HUDEP-2 (cell line): ENCODE data around the gene SCGB3A1.
A peak's percentile ranks its signal among the peaks of the same experiment; 100 is the strongest.

Experiments
- DNase-seq, 76 experiments: peaks; one replicate each; lab custom pipeline; 2025; ENCODE audit not compliant: unreplicated experiment in 76 of 76; lab: John Stamatoyannopoulos, UW

SCGB3A1 gene

GRCh38 chr5:180593446-180594206, 2.3 kb upstream of the SCGB3A1 start:
- no peak for DNase-seq

- no peak for DNase-seq
These were observed 877 bp upstream of the SCGB3A1 start for GRCh38 chr5:180592176-180592575.

GRCh38 chr5:180590543-180591310, 572 bp downstream of the SCGB3A1 start:
- DNase-seq = no peak

- DNase-seq = no peak
These were observed 1.3 kb downstream of the SCGB3A1 start for GRCh38 chr5:180589771-180590542.

- no peak for DNase-seq
These were observed 4.4 kb downstream of the SCGB3A1 start for GRCh38 chr5:180586870-180587269.

GRCh38 chr5:180586204-180586603, 5.1 kb downstream of the SCGB3A1 start:
- DNase-seq = no peak

GRCh38 chr5:180583738-180584137, 7.6 kb downstream of the SCGB3A1 start:
- DNase-seq = no peak

GRCh38 chr5:180580681-180581080, 10.6 kb downstream of the SCGB3A1 start:
- no peak for DNase-seq

GRCh38 chr5:180575571-180575970, 15.7 kb downstream of the SCGB3A1 start:
- DNase-seq = no peak

GRCh38 chr5:180568914-180569313, 22.4 kb downstream of the SCGB3A1 start:
- no peak for DNase-seq

GRCh38 chr5:180563994-180564393, 27.3 kb downstream of the SCGB3A1 start:
- DNase-seq = no peak

- DNase-seq = no peak
These were observed 33.1 kb downstream of the SCGB3A1 start for GRCh38 chr5:180558232-180558631.

GRCh38 chr5:180557217-180557809, 34.0 kb downstream of the SCGB3A1 start:
- no peak for DNase-seq

- DNase-seq = peak in 35 of 76 experiments; percentile 15 to 85 (median 53)
These were observed 36.0 kb downstream of the SCGB3A1 start for GRCh38 chr5:180555168-180555921.

GRCh38 chr5:180553530-180553929, 37.8 kb downstream of the SCGB3A1 start:
- DNase-seq = peak in 31 of 76 experiments; percentile 8 to 87 (median 58)

- peak in 12 of 76 experiments; percentile 7 to 43 (median 16) for DNase-seq
These were observed 42.7 kb downstream of the SCGB3A1 start for GRCh38 chr5:180548563-180548962.

- no peak for DNase-seq
These were observed 46.1 kb downstream of the SCGB3A1 start for GRCh38 chr5:180545248-180545647.

GRCh38 chr5:180541710-180542109, 49.6 kb downstream of the SCGB3A1 start:
- no peak for DNase-seq
